ENCODE measurements around the gene SMARCA2.

The SMARCA2 gene

DNA sequence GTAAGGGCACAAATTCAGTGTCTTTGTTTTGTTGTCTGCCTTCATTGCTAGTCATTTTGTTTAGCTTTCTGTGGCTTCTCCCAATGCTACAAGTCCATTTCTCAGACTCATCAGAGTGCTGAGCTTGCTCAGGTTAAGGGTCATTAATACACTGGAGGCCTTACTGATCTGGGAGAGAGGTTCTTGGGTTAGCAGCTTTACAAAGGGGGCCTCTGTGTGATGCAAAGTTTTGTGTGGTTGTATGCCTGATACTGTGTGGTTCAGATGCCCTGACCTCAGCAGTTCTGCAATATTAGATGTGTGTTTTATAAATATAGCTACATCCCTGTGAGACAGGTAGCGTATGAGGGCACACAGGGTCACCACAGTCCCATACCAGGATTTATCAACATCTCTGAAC lies 34.8 kb upstream of the SMARCA2 start:
- no peak overlapping the region for H3K23ac ChIP-seq (ENCODE audit: low read length in 2 of 2)
- H3K4me2 ChIP-seq (ENCODE audit: low read length, poor library complexity, severe bottlenecking): no peak overlapping the region
- H4K8ac ChIP-seq (ENCODE audit: low read length): no peak overlapping the region
- H3K36me3 ChIP-seq (ENCODE audit: control insufficient read depth in 1 of 2, insufficient read depth in 2 of 2, low read depth in 1 of 2, low read length in 2 of 2): no peaks in the 10 kb centered on the region
- no peak overlapping the region for H2BK12ac ChIP-seq (ENCODE audit: low read length in 2 of 2)
- peaks cover 0 to 4% of the 10 kb centered on the region in 2 experiments for H3K27me3 ChIP-seq (ENCODE audit: control insufficient read depth in 1 of 2, insufficient read depth in 1 of 2, low read length in 2 of 2)
- peak overlapping the region in 1 of 2 experiments; percentile 64 for H3K4me3 ChIP-seq (ENCODE audit: insufficient read depth in 1 of 2, low read depth in 1 of 2, low read length in 2 of 2)
- no peak for DNase-seq
- no peak overlapping the region for H2AFZ ChIP-seq (ENCODE audit: low read depth, low read length)
- no peak overlapping the region for H2AK5ac ChIP-seq (ENCODE audit: low read length, severe bottlenecking)
- H2BK120ac ChIP-seq (ENCODE audit: low read depth, low read length): no peak overlapping the region
- no peaks in the 10 kb centered on the region for H3K9me3 ChIP-seq (ENCODE audit: control insufficient read depth, low read length)
- no peaks in the 10 kb centered on the region for H3K79me1 ChIP-seq (replicated peaks; ENCODE audit: low read length, poor library complexity, severe bottlenecking)
- H3K9ac ChIP-seq (ENCODE audit: low read length): peak overlapping the region; percentile 75
- H2BK5ac ChIP-seq (ENCODE audit: low read depth, low read length, poor library complexity, severe bottlenecking): no peak overlapping the region
- H3K27ac ChIP-seq (ENCODE audit: low read length, poor library complexity, severe bottlenecking): no peak overlapping the region
- no peak overlapping the region for H3K14ac ChIP-seq (ENCODE audit: low read length in 2 of 2)
- H3K4me1 ChIP-seq (ENCODE audit: control insufficient read depth, insufficient read depth, low read depth, low read length): peaks cover 2% of the 10 kb centered on the region
- H2BK15ac ChIP-seq (ENCODE audit: low read depth, poor library complexity, severe bottlenecking): no peak overlapping the region
- WGBS: no CpG with 5 or more reads among the region's 1 CpG
- no peak overlapping the region for H3K18ac ChIP-seq (ENCODE audit: low read depth in 1 of 2, low read length in 2 of 2)
- H3K4ac ChIP-seq (ENCODE audit: low read depth in 1 of 2, low read length in 2 of 2): no peak overlapping the region
- no peak overlapping the region for H4K91ac ChIP-seq (ENCODE audit: low read length)

DNA sequence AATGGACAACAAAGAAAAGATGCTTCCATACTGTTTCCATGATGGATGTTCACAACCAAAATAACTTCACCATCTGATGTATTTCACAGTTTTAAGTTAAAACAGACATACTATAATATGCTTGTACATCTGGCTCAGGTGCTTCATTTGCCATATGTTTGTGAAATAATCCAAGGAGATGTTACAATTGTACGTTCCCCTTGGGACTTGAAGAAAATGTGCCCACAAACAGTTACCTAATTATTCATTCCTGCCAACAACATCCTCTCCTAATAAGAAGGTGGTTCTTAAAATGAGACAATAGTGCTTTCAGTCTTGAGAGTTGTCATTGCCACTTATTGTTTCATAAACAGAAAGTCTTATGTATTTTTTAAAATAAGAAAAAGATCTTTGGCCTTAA lies 33.1 kb upstream of the SMARCA2 start:
- no peak overlapping the region for H2BK15ac ChIP-seq (ENCODE audit: low read depth, poor library complexity, severe bottlenecking)
- no peak overlapping the region for H2BK5ac ChIP-seq (ENCODE audit: low read depth, low read length, poor library complexity, severe bottlenecking)
- peaks cover 3% of the 10 kb centered on the region for H3K9me3 ChIP-seq (ENCODE audit: control insufficient read depth, low read length)
- H3K79me1 ChIP-seq (replicated peaks; ENCODE audit: low read length, poor library complexity, severe bottlenecking): no peaks in the 10 kb centered on the region
- H3K23ac ChIP-seq (ENCODE audit: low read length in 2 of 2): no peak overlapping the region
- H3K14ac ChIP-seq (ENCODE audit: low read length in 2 of 2): no peak overlapping the region
- H4K8ac ChIP-seq (ENCODE audit: low read length): no peak overlapping the region
- WGBS: no CpG with 5 or more reads among the region's 1 CpG
- no peak overlapping the region for H4K91ac ChIP-seq (ENCODE audit: low read length)
- H3K4me2 ChIP-seq (ENCODE audit: low read length, poor library complexity, severe bottlenecking): no peak overlapping the region
- peaks cover 0 to 4% of the 10 kb centered on the region in 2 experiments for H3K27me3 ChIP-seq (ENCODE audit: control insufficient read depth in 1 of 2, insufficient read depth in 1 of 2, low read length in 2 of 2)
- no peak overlapping the region for H3K18ac ChIP-seq (ENCODE audit: low read depth in 1 of 2, low read length in 2 of 2)
- H2AFZ ChIP-seq (ENCODE audit: low read depth, low read length): no peak overlapping the region
- H2BK12ac ChIP-seq (ENCODE audit: low read length in 2 of 2): no peak overlapping the region
- no peaks in the 10 kb centered on the region for H3K36me3 ChIP-seq (ENCODE audit: control insufficient read depth in 1 of 2, insufficient read depth in 2 of 2, low read depth in 1 of 2, low read length in 2 of 2)
- no peak overlapping the region for H2AK5ac ChIP-seq (ENCODE audit: low read length, severe bottlenecking)
- DNase-seq: no peak
- no peak overlapping the region for H2BK120ac ChIP-seq (ENCODE audit: low read depth, low read length)
- no peak overlapping the region for H3K9ac ChIP-seq (ENCODE audit: low read length)
- no peak overlapping the region for H3K4me3 ChIP-seq (ENCODE audit: insufficient read depth in 1 of 2, low read depth in 1 of 2, low read length in 2 of 2)
- no peak overlapping the region for H3K27ac ChIP-seq (ENCODE audit: low read length, poor library complexity, severe bottlenecking)
- H3K4ac ChIP-seq (ENCODE audit: low read depth in 1 of 2, low read length in 2 of 2): no peak overlapping the region
- peaks cover 2% of the 10 kb centered on the region for H3K4me1 ChIP-seq (ENCODE audit: control insufficient read depth, insufficient read depth, low read depth, low read length)

DNA sequence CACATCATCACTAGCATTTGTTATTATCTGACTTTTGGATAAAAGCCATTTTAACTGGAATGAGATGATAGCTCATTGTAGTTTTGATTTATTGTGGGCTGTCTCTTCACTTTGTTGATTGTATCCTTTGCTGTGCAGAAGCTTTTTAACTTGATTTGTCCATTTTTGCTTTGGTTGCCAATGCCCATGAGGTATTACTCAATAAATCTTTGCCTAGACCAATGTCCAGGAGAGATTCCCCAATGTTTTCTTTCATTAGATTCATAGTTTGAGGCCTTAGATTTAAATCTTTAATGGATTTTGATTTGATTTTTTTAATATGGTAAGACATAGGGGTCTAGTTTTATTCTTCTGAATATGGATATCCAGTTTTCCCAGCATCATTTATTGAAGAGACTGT lies 28.8 kb upstream of the SMARCA2 start:
- no peaks in the 10 kb centered on the region for H3K4me1 ChIP-seq (ENCODE audit: control insufficient read depth, insufficient read depth, low read depth, low read length)
- no peak overlapping the region for H2AK5ac ChIP-seq (ENCODE audit: low read length, severe bottlenecking)
- H3K36me3 ChIP-seq (ENCODE audit: control insufficient read depth in 1 of 2, insufficient read depth in 2 of 2, low read depth in 1 of 2, low read length in 2 of 2): no peaks in the 10 kb centered on the region
- H3K23ac ChIP-seq (ENCODE audit: low read length in 2 of 2): no peak overlapping the region
- H3K4me3 ChIP-seq (ENCODE audit: insufficient read depth in 1 of 2, low read depth in 1 of 2, low read length in 2 of 2): no peak overlapping the region
- H2BK12ac ChIP-seq (ENCODE audit: low read length in 2 of 2): no peak overlapping the region
- no peak overlapping the region for H4K91ac ChIP-seq (ENCODE audit: low read length)
- H2BK120ac ChIP-seq (ENCODE audit: low read depth, low read length): no peak overlapping the region
- no peak overlapping the region for H3K14ac ChIP-seq (ENCODE audit: low read length in 2 of 2)
- no peak overlapping the region for H3K4me2 ChIP-seq (ENCODE audit: low read length, poor library complexity, severe bottlenecking)
- no peaks in the 10 kb centered on the region for H3K79me1 ChIP-seq (replicated peaks; ENCODE audit: low read length, poor library complexity, severe bottlenecking)
- no peak overlapping the region for H3K18ac ChIP-seq (ENCODE audit: low read depth in 1 of 2, low read length in 2 of 2)
- no peak overlapping the region for H3K27ac ChIP-seq (ENCODE audit: low read length, poor library complexity, severe bottlenecking)
- no peak overlapping the region for H3K4ac ChIP-seq (ENCODE audit: low read depth in 1 of 2, low read length in 2 of 2)
- no peak overlapping the region for H2BK5ac ChIP-seq (ENCODE audit: low read depth, low read length, poor library complexity, severe bottlenecking)
- no peak overlapping the region for H2AFZ ChIP-seq (ENCODE audit: low read depth, low read length)
- H3K9me3 ChIP-seq (ENCODE audit: control insufficient read depth, low read length): peaks cover 6% of the 10 kb centered on the region
- H2BK15ac ChIP-seq (ENCODE audit: low read depth, poor library complexity, severe bottlenecking): no peak overlapping the region
- H4K8ac ChIP-seq (ENCODE audit: low read length): no peak overlapping the region
- no peak overlapping the region for H3K9ac ChIP-seq (ENCODE audit: low read length)
- DNase-seq: no peak
- H3K27me3 ChIP-seq (ENCODE audit: control insufficient read depth in 1 of 2, insufficient read depth in 1 of 2, low read length in 2 of 2): peaks cover 0 to under 1% of the 10 kb centered on the region in 2 experiments

DNA sequence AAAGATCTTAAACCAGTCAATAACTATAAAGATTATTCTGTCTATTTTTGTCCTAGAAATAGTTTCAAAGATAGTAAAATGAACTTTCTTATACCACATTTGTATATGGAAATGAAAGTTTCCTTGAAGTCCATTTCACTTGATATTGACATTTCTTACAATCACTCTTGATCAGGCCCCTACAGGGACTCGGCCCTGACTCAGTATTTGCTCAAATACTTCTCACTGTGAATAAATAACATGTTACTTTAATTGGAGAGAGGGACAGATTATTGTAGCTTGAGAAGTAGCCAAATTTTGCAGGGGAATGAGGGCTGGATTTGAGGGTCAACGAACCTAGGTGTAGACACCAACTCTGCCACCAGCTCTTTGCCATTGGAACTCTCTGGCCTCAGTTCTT lies 25.6 kb upstream of the SMARCA2 start:
- Histone ChIP-seq H3K27me3 (ENCODE audit: control insufficient read depth in 1 of 2, insufficient read depth in 1 of 2, low read length in 2 of 2) (peaks cover 0 to 3% of the 10 kb centered on the region in 2 experiments), H3K27ac (ENCODE audit: low read length, poor library complexity, severe bottlenecking) (no peak overlapping the region), H3K23ac (ENCODE audit: low read length in 2 of 2) (no peak overlapping the region), H3K9ac (ENCODE audit: low read length) (no peak overlapping the region), H3K18ac (ENCODE audit: low read depth in 1 of 2, low read length in 2 of 2) (no peak overlapping the region), H4K8ac (ENCODE audit: low read length) (no peak overlapping the region), H2BK5ac (ENCODE audit: low read depth, low read length, poor library complexity, severe bottlenecking) (no peak overlapping the region), H3K4me1 (ENCODE audit: control insufficient read depth, insufficient read depth, low read depth, low read length) (no peaks in the 10 kb centered on the region), H3K9me3 (ENCODE audit: control insufficient read depth, low read length) (peaks cover 6% of the 10 kb centered on the region), H2BK12ac (ENCODE audit: low read length in 2 of 2) (no peak overlapping the region), H2AK5ac (ENCODE audit: low read length, severe bottlenecking) (no peak overlapping the region), H3K14ac (ENCODE audit: low read length in 2 of 2) (no peak overlapping the region), H3K79me1 (replicated peaks; ENCODE audit: low read length, poor library complexity, severe bottlenecking) (no peaks in the 10 kb centered on the region), H3K4ac (ENCODE audit: low read depth in 1 of 2, low read length in 2 of 2) (no peak overlapping the region), H3K4me2 (ENCODE audit: low read length, poor library complexity, severe bottlenecking) (no peak overlapping the region), H3K36me3 (ENCODE audit: control insufficient read depth in 1 of 2, insufficient read depth in 2 of 2, low read depth in 1 of 2, low read length in 2 of 2) (no peaks in the 10 kb centered on the region), H2AFZ (ENCODE audit: low read depth, low read length) (no peak overlapping the region), H3K4me3 (ENCODE audit: insufficient read depth in 1 of 2, low read depth in 1 of 2, low read length in 2 of 2) (no peak overlapping the region), H2BK15ac (ENCODE audit: low read depth, poor library complexity, severe bottlenecking) (no peak overlapping the region), H2BK120ac (ENCODE audit: low read depth, low read length) (no peak overlapping the region), H4K91ac (ENCODE audit: low read length) (no peak overlapping the region)
- WGBS: 67% methylated on average over 1 of the region's 2 CpGs
- no peak for DNase-seq
